ENCODE results near the gene PHACTR3. TPM values are rescaled to one million over a fixed set of nuclear protein-coding genes. Genes with fewer than 3 reads are reported as not detected.

PHACTR3 gene
- total RNA-seq, 1 donor from 2014 or later: 22.3 TPM

DNA sequence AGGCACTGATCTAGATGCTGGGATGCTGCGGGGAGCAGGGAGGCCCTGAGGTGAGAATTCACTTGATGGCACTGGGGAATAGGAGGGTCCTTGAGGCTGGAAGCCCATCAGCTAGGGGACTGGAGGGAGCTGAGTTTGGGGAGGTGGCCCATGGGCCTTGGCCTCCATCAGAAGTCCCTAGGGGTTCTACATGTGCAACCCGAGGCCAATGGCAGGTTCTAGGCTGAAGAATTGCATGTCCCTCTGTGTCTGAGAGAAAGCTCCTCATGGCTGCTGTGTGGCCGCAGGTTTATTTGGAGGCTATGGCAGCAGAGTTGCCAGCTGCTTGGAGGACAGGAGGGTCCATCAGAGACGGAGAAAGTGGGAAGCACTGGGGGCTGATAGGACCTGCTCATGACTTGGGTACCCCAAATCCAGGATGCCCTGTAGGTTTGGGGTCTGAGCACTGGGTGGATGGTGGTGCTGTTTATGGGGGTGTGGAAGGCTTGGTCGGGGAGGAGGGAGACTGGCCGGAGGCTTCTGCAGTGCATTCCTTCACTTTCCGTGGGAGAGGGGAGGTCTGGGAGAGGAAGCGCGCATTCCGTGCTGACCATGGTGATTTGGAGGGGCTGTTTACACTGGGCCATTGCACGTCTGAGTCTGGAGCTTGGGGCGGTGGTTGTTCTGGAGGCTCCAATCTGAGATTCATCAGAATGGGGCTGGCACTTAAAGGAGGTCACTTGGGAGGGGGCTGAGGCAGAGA, 24.8 kb upstream of the PHACTR3 start:
- Mint-ChIP-seq H3K9me3 (no peaks in the 10 kb centered on the region), H3K4me1 (no peaks in the 10 kb centered on the region), H3K27me3 (ENCODE audit: low read depth) (peaks cover 78% of the 10 kb centered on the region), H3K36me3 (ENCODE audit: low read depth) (no peaks in the 10 kb centered on the region), H3K27ac (ENCODE audit: unreplicated experiment) (no peak overlapping the region), H3K4me3 (peak overlapping the region; percentile 5)
- TF ChIP-seq, protein P1, sequence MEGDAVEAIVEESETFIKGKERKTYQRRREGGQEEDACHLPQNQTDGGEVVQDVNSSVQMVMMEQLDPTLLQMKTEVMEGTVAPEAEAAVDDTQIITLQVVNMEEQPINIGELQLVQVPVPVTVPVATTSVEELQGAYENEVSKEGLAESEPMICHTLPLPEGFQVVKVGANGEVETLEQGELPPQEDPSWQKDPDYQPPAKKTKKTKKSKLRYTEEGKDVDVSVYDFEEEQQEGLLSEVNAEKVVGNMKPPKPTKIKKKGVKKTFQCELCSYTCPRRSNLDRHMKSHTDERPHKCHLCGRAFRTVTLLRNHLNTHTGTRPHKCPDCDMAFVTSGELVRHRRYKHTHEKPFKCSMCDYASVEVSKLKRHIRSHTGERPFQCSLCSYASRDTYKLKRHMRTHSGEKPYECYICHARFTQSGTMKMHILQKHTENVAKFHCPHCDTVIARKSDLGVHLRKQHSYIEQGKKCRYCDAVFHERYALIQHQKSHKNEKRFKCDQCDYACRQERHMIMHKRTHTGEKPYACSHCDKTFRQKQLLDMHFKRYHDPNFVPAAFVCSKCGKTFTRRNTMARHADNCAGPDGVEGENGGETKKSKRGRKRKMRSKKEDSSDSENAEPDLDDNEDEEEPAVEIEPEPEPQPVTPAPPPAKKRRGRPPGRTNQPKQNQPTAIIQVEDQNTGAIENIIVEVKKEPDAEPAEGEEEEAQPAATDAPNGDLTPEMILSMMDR (conservative IDR thresholded peaks at IDR 0.05): no peak
- DNase-seq (ENCODE audit: low read depth, low spot score): no peak

DNA sequence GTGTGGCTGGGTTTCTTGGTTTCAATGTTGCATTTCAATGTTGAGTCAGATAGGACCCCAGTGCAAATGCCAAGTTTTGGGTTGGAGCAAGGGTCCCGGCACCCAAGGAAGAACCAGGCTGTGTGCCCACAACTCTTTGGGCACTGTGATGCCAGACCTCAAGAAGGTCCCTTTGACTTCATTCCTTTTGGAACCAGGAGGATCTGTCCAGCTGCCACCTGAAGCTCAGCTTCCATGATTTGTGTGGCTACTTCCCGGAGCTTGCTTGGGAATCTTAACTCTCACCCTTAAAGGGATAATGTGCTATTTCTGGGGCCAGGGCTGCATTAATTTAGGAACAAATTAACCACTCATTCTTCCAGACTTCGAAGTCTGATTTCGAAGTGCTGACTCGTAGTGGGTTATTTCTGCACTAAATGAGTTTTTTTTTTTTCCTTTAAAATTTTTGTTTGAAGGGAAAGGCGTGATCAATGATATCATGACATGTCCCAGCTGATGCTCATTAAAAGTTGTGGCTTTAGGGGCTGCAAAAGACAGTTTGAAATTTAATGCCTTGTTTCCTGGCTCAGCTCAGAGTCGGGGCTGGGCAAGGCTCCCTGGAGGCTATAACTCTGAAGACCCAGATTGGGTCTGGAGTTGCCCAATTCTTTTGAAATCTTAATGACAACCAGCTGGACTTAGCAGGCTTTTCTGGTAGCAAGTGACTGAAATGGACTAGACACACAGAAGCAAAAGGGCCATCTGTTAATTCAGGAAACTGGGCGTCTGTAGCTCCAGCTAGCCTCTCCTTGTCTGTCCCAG, 24.0 kb upstream of the PHACTR3 start:
- DNase-seq (ENCODE audit: low read depth, low spot score): no peak
- Mint-ChIP-seq H3K4me3 (no peak overlapping the region), H3K27me3 (ENCODE audit: low read depth) (peaks cover 71% of the 10 kb centered on the region), H3K4me1 (no peaks in the 10 kb centered on the region), H3K36me3 (ENCODE audit: low read depth) (no peaks in the 10 kb centered on the region), H3K27ac (ENCODE audit: unreplicated experiment) (no peak overlapping the region), H3K9me3 (no peaks in the 10 kb centered on the region)
- TF ChIP-seq, protein P1 (conservative IDR thresholded peaks at IDR 0.05): no peak

DNA sequence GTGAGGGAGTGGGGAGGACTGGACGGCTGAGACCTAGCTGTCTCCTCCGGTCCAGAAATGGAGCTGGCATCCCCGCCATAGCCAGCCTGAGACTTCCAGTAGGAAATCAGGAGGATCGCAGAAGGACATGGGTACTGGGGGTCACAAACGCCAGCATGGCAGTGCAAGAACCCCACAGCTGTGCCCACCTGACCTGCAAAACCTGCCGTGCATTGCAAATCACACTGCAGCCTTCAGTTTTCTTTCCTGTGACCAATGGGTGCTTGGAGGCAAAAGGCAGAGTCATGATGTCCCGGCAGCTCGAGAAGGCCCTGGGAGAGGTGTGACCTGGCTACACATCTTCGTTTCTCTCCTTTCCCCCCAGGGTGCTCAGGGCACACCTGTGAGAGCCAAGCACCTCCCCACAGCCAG, 23.3 kb upstream of the PHACTR3 start:
- Mint-ChIP-seq H3K9me3 (no peaks in the 10 kb centered on the region), H3K4me1 (peaks cover 2% of the 10 kb centered on the region), H3K27ac (ENCODE audit: unreplicated experiment) (no peak overlapping the region), H3K27me3 (ENCODE audit: low read depth) (peaks cover 64% of the 10 kb centered on the region), H3K4me3 (no peak overlapping the region), H3K36me3 (ENCODE audit: low read depth) (no peaks in the 10 kb centered on the region)
- no peak for DNase-seq (ENCODE audit: low read depth, low spot score)
- TF ChIP-seq, protein P1 (conservative IDR thresholded peaks at IDR 0.05): no peak

DNA sequence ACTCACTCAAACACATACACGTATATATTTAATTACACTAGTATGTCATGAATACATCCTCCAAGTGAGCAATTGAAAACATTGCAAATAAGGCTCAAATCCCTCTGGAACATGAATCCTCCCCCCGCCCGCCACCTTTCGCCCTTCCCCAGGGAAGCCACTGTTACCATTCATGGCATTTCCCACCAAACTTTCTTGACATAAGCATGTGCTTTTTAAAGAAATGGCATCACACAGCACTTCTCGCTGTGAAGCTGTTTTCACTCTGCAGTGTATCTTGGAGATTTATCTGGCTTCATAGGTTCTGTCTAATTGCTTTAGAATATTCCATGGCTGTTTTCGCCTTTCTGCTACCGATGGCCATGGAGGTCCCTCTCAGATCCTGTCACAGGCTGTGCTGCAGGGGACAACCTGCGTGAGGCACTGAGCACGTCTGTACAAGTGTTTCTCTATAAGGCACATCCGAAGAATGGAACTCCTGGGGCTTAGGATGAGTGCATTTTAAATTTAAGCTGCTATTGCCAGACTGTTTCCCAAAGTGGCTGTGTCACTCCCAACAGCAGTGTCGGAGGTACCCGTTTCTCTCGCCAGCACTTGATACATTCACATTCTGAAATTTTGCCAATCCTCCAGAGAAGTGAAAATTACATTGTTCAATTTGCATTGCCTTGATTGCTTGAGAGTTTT, 22.2 kb upstream of the PHACTR3 start:
- no peak for DNase-seq (ENCODE audit: low read depth, low spot score)
- no peak overlapping the region for H3K4me3 Mint-ChIP-seq
- H3K4me1 Mint-ChIP-seq: peaks cover 6% of the 10 kb centered on the region
- no peaks in the 10 kb centered on the region for H3K9me3 Mint-ChIP-seq
- TF ChIP-seq, protein P1 (conservative IDR thresholded peaks at IDR 0.05): no peak
- H3K36me3 Mint-ChIP-seq (ENCODE audit: low read depth): no peaks in the 10 kb centered on the region
- no peak overlapping the region for H3K27ac Mint-ChIP-seq (ENCODE audit: unreplicated experiment)
- H3K27me3 Mint-ChIP-seq (ENCODE audit: low read depth): peaks cover 53% of the 10 kb centered on the region

DNA sequence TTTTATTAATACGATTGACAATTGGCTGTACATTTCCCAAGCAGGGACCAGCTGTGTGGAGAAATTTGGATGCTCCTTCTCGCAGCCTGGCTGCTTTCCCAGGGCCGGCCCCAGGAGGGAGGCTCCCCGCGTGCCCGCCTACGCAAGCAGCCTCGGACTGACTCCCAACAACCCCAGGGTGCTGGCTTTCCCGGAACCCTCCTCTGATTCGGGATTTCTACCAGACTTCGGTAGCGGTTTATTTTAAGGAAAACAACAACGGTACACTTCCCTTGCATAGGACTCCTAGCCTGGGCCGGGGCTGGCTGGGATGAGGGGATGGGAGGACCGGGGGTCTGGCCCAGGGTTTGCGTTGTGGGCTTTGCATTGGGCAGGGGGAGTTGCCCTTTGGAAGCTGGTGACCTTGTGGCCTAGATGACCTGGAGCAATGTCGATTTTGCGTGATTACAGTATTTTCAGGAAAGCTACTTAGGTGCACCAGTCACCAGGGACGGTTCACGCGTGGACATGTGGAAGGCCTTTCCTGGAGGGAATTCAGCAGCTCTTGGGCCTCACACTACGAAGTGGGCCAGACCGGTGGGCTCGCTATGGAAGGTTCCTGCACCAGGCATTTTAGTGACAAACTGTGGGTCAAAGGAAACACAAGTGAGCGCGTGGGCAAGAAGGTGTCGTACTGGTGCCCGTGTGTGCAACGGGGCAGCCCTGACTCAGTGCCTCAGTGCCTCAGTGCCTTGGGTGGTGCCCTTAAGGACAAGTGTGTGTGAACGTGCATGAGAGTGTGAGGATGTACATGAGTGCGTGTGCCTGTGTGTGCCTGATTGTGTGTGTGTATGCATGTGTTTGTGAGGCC, 20.7 kb upstream of the PHACTR3 start:
- TF ChIP-seq, protein P1 (conservative IDR thresholded peaks at IDR 0.05): no peak
- Mint-ChIP-seq H3K9me3 (no peaks in the 10 kb centered on the region), H3K36me3 (ENCODE audit: low read depth) (no peaks in the 10 kb centered on the region), H3K4me1 (peaks cover 6% of the 10 kb centered on the region), H3K4me3 (no peak overlapping the region), H3K27me3 (ENCODE audit: low read depth) (peaks cover 43% of the 10 kb centered on the region), H3K27ac (ENCODE audit: unreplicated experiment) (no peak overlapping the region)
- no peak for DNase-seq (ENCODE audit: low read depth, low spot score)
